GM21360 (cell line): Measurements from ENCODE around the gene CRYBB3.
"Not testable (repeated sequence)": the region's sequence is repeated elsewhere in the genome, so short reads cannot be mapped to it uniquely, and the experiment has no call there.

Source experiments
- ATAC-seq: cut with Tn5 transposase; IDR thresholded peaks from one replicate; pipeline ENCODE4 v1.9.1; 2021; ENCODE audit warnings: mild to moderate bottlenecking, moderate library complexity; ENCODE audit not compliant: unreplicated experiment

CRYBB3 gene

GRCh38 chr22:25238058-25238457, 38.4 kb downstream of the CRYBB3 start:
- ATAC-seq, result not testable (repeated sequence)

DNA sequence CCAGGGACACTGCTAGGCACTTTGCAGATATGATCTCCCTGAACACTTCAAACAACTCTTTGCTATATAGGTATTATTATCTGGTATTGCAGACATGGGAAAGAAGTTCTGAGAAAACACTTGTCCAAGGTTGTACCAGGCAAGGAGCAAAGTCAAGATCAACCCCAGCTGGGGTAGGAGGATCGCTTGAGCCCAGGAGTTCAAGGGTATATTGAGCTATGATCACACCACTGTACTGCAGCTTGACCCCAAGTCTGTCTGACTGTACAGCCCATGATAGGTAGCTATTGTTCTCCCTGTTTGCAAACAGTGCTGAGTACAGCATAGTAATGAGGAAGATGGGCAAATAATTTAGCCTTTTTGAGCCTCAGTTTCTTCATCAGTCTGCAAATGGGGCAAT, 55.5 kb downstream of the CRYBB3 start:
- ATAC-seq, result not testable (repeated sequence)
